Heart left ventricle (tissue), 13 donors: ENCODE data around the gene MS4A10.

Source experiments
- POLR2A ChIP-seq, 2 donors: fragments of 450-650 bp; IDR thresholded peaks; one replicate each; pipeline ENCODE4 v1.6.1; 2017; ENCODE audit warnings: antibody characterized with exemption in 2 of 2, mild to moderate bottlenecking in 2 of 2, moderate library complexity in 2 of 2
- TF ChIP-seq, protein P1 (sequence below), 12 donors: fragments of 200-600 bp; sonication (generic) in 4 of 12; IDR thresholded peaks; one replicate each; pipeline versions ENCODE4 v1.5.0 to v1.8.0; 2018 to 2022; ENCODE audit warnings: antibody characterized with exemption in 12 of 12, mild to moderate bottlenecking in 5 of 12
- donor health status: ischemic (EF 13 %, LVEDD 7.1; RV severe dilation, severe dysfunction).
- donor health status: DM: no; HTN: yes; CAD: no.
- donor health status: DM: no; HTN: no; CAD: no.
- donor health status: ischemic (EF 25% LVEDD 6.9; RV normal size, moderate dysfunction).
- donor health status: ischemic (EF 25% LVEDD 5.7; RV mildly dilated, moderate dysfunction).
- donor health status: ischemic (EF 35%, LVEDD 5.7; RV mildly dilated, moderate dysfunction).
- donor health status: nonischemic (EF 11% LVEDD 7.7; RV severe dilation, severe dysfunction).
- donor health status: DM: yes; HTN: yes; CAD: no.
- donor health status: PGD.
- donor health status: ischemic (EF 29% LVEDD 5.4; RV normal size, mild dysfunction).
- donor health status: nonischemic (EF 23%, LVEDD 6.1; RV moderate dilation, normal function).

- TF ChIP-seq, protein P1, sequence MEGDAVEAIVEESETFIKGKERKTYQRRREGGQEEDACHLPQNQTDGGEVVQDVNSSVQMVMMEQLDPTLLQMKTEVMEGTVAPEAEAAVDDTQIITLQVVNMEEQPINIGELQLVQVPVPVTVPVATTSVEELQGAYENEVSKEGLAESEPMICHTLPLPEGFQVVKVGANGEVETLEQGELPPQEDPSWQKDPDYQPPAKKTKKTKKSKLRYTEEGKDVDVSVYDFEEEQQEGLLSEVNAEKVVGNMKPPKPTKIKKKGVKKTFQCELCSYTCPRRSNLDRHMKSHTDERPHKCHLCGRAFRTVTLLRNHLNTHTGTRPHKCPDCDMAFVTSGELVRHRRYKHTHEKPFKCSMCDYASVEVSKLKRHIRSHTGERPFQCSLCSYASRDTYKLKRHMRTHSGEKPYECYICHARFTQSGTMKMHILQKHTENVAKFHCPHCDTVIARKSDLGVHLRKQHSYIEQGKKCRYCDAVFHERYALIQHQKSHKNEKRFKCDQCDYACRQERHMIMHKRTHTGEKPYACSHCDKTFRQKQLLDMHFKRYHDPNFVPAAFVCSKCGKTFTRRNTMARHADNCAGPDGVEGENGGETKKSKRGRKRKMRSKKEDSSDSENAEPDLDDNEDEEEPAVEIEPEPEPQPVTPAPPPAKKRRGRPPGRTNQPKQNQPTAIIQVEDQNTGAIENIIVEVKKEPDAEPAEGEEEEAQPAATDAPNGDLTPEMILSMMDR (IDR thresholded peaks at IDR 0.05) = no peak
- TF ChIP-seq POLR2A (IDR thresholded peaks at IDR 0.05) = no peak
Measured at GRCh38 chr11:60818057-60818456, 32.9 kb downstream of the MS4A10 start.
